ENCODE results near the gene ALK. TPM values are rescaled to one million over a fixed set of nuclear protein-coding genes. Genes with fewer than 3 reads are reported as not detected.
"Not testable (repeated sequence)": the region's sequence is repeated elsewhere in the genome, so short reads cannot be mapped to it uniquely, and the experiment has no call there.

The ALK gene
- total RNA-seq, 2 donors from 2014 or later: 0.21 to 0.26 TPM

GRCh38 chr2:29246383-29247300 lies 674.7 kb downstream of the ALK start:
- DNase-seq: no peak
- ATAC-seq: no peak

GRCh38 chr2:29245742-29246382 lies 675.5 kb downstream of the ALK start:
- no peak for DNase-seq

More at GRCh38 chr2:29246383-29247300, 674.7 kb downstream of the ALK start:
- intact Hi-C loops (cut with DNase I): no loop called here

DNA sequence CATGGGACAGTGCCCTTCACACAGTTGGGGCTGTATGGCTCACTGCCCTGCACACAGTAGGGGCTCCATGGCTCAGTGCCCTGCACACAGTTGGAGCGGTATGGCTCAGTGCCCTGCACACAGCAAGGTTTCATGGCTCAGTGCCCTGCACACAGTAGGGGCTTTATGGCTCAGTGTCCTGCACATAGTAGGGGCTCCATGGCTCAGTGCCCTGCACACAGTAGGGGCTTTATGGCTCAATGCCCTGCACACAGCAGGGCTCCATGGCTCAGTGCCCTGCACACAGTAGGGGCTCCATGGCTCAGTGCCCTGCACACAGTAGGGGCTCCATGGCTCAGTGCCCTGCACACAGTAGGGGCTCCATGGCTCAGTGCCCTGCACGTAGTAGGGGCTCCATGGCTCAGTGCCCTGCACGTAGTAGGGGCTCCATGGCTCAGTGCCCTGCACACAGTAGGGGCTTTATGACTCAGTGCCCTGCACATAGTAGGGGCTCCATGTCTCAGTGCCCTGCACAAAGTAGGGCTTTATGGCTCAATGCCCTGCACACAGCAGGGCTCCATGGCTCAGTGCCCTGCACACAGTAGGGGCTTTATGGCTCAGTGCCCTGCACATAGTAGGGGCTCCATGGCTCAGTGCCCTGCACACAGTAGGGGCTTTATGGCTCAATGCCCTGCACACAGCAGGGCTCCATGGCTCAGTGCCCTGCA lies 676.2 kb downstream of the ALK start:
- ATAC-seq; intact Hi-C loops (cut with DNase I); DNase-seq: not testable (repeated sequence)

More at GRCh38 chr2:29245742-29246382, 675.5 kb downstream of the ALK start:
- intact Hi-C loops (cut with DNase I): no loop called here
- ATAC-seq: no peak

DNA sequence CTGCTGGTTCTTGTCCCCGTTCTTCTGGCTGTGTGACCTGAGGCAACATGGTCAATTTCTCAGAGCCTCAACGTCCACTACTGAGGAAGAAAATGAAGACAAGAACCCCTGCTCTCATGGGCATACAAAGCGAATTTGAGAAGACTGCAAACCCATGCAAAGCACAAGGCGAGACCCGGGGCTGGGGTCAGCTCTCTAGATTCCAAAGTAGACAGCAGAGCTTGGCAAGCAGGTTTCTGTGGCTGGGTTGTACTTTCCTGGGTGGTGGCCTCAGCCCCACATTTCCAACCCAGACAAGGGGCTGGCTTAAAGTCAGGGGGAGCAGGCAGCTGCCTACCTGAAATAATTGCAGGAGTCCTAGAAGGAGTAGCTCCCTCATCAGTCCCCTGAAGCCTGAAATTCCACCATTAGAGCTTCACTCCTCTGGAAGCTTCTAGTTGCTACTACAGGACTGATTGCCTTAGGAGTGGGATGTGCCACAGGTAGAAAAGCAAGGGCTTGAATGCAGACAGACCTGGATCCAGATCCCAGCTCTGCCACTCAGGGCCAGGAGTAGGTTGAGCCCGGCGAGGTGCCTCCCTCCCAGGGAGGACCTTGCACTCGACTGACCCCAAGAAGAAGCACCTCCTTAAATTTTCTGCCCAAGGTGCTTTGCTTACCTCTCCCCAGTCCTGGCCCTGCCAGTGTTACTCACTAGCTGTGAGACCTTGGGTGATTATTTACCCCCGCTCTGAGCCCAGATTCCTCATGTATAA lies 678.6 kb downstream of the ALK start:
- DNase-seq (no peak), ATAC-seq (no peak)
- intact Hi-C loops (cut with DNase I): no loop called here

GRCh38 chr2:29241955-29242565 lies 679.3 kb downstream of the ALK start:
- DNase-seq (no peak), ATAC-seq (no peak)
- intact Hi-C loops (cut with DNase I): no loop called here

GRCh38 chr2:29241341-29241740 lies 680.0 kb downstream of the ALK start:
- ATAC-seq: no peak
- no peak for DNase-seq
- intact Hi-C loops (cut with DNase I): no loop called here

DNA sequence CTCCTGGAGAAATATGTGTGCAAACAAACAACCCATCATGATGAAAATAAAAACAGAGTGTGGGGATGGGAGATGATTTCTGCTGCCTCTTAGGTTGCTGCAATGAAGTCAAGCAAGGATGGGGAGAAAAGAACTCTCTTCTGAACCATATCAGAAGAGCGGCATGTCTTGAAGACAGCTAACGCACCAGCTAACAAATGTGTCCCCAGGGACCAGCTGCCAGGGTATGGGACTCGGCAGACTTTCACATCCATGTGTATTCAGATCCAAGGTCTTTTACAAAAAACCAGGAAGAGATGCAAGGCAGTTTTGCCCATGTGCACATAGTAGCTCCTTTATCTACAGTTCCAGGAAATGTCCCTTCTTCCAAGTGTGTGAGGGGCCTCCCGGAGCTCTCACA lies 680.8 kb downstream of the ALK start:
- ATAC-seq (no peak), DNase-seq (no peak)
- intact Hi-C loops (cut with DNase I): no loop called here

DNA sequence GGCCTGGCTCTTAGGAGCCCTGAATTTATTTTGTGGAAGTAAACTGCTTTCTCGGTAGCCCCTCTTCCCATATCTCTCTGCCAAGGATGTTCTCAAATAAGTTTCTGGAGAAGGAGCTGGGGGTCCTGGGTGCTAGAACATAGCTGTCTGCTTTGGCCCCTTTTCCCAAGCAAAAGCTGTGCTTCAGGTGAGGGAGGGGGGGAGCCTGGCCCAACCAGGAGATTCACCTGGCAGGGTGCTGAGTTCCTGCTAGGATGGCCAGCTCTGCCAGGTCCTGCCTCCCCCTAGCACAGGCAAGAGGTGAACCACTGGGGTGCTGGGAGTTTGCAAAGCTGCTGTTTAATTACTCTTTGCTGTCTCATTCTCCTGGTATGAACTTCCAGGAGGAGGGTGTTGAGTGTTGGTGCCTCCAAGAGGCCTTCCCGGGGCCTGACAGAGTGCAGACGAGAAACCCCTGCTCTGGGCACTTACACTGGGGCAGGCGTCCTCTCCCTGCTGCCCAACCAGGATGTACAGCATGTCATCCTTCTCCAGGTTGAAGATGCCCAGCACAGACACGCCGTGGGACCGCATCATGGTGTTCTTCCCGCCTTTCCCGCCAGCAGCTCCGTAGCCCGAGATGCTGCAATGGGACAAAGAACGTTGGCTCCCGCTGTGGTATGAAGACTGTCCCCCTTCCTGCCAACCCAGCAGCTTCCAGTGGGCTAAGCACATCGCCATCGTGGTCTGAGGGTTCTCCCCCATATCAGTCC lies 682.0 kb downstream of the ALK start:
- DNase-seq: no peak
- intact Hi-C loops (cut with DNase I): no loop called here
- no peak for ATAC-seq

DNA sequence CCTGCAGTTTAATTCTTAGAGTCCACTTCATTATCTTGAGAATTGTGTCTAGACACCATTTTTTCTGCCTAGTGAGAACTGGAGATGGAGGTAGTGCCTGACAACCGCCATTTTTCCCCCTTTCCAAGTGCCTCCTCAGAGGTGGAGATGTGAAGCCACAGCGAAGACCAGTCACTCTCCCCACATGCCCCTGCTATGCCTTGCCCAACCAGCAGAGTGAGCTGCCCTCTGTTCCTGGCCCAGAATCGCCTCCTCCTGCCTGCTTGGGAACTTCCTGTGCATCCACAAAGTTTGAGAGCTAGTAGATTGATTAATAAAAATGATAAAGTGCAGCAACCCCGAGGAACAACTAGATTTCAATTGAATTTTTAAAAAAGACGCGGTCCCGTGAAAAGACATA lies 682.9 kb downstream of the ALK start:
- ATAC-seq: no peak

DNA sequence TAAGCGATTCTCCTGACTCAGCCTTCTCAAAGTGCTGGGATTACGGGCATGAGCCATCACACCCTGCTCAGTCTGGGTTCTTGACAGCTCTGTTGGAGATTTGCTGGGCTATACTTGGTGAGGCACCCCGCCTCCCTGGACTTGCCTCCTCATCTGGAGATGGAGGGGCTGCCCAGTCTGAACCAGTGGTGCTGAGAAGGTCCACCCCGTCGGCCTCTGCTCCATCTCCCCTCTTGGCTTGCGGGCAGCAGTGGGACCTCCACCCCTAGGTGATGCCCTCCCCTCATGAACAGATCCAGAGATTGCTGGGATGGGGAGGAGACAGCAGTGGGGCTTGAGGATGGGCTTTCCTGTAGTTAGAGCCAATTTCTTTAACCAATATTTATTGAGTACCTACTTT lies 685.3 kb downstream of the ALK start:
- intact Hi-C loops (cut with DNase I): no loop called here
- no peak for DNase-seq
- ATAC-seq: no peak

More for the DNA sequence above, 682.9 kb downstream of the ALK start:
- intact Hi-C loops (cut with DNase I): no loop called here
- no peak for DNase-seq

DNA sequence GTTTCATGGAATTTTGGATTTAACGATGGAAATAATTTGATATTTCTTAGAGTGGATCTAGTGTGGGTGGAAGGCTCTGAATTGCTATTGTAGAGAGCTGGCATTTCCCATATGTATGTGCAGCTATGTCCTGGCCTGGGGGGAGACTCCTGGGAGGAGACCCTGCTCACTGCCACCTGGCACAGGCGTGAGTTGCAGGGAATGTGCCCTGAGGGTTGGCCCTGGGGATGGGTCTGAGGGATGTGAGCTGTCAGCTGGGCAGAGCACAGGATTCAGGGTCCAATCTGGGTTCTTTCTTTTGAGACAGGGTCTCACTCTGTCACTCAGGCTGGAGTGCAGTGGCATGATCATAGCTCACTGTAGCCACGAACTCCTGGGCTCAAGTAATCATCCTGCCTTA lies 686.0 kb downstream of the ALK start:
- DNase-seq (no peak), ATAC-seq (no peak)
- intact Hi-C loops (cut with DNase I): no loop called here

DNA sequence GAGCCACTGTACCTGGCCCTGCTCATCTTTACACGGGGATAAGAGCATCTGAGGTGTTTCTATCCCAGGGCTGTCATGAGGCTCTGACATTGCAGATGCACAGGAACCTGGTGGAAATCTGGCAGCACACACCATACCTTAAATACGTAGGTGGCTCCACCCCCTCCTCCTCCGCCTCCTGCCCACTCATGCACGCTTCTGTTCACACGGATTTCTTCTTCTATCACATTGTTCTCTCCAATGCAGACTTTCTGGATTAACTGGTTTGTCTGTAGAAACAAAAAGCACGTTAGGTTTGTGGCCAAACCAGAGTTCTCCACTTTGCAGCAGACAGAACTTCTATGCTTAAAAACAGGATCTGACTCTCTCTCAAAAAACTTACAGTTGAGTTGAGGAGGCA lies 688.0 kb downstream of the ALK start:
- ATAC-seq (no peak), DNase-seq (no peak)
- intact Hi-C loops (cut with DNase I): no loop called here

DNA sequence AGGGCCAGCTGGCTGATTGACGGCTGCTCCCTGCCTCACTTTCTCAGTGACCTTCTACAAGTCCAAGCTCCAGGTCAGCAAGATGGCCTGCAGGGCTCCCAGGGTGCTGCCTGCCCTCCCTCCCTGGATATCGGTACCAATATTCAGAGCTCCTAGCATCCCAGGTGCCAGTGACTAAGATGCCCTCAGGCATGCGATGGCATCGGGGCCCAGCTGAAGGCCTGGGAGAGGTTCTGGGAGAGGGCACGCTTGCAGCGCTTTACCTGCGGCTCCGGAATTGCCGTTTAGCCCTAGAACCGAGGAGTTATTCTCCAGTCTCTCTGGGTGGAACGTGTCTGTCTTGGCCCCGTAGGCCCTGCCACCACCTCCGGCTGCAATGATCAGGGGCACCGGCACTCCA lies 689.3 kb downstream of the ALK start:
- DNase-seq (no peak), ATAC-seq (no peak)
- intact Hi-C loops (cut with DNase I): no loop called here

GRCh38 chr2:29229640-29230039 lies 691.7 kb downstream of the ALK start:
- ATAC-seq (no peak), DNase-seq (no peak)
- intact Hi-C loops (cut with DNase I): no loop called here

- DNase-seq: no peak
- ATAC-seq: no peak
- intact Hi-C loops (cut with DNase I): no loop called here
Observed at GRCh38 chr2:29228947-29229346, 692.4 kb downstream of the ALK start.

DNA sequence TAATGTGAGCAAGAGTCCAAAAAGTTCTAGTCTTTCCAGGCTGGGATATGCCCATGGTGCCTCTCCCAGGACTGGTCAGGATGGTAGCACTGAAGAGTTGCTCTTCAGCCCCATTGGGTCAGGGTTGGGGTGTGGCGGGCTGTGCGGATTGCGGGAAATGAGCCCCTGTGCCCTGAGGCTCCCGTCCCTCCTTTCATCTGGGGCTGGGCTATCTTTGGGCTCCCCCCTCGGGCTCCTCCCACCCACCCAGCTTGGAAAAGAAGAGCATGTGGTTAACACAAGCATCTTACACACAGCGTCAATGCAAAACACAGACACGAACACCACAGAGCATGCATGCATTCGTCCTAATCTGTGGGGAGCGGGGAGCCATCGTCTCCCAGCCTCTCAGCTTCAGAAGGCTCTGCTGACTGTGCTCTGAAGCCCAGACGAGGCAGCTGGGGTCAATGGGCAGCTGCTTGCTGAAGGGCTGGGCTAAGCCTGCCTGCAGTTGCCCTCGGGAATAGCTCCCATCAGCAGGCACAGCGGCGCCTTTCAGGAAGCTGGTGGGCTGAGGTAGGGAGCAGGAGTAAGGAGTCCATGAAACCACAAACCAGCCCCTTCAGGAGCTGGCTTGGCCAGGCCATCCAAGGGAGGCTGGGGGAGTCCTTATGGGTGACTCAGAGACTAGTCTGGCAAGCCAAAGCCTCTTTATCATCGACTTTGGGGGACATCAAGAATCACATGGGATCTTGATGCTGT lies 693.3 kb downstream of the ALK start:
- ATAC-seq (no peak), DNase-seq (no peak)
- intact Hi-C loops (cut with DNase I): no loop called here

DNA sequence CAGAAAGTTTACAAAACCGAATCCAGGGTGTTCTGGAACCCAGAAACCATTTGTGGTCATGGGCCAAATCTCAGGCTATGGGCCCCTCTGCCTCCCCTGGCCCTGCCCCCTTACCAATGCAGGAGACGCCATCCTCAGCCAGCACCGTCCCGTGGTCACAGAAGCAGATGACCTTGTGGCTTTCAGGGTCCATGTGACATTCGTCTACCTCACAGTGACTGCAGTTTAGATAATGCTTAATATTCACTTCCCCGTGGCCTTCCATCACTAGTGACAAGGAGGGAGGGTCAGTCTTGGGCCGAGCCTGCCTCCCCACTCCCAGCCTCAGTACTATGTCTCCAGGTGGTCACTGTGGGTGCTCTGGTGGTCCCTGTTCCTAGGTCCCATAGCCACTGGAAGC lies 694.6 kb downstream of the ALK start:
- intact Hi-C loops (cut with DNase I): no loop called here
- ATAC-seq (no peak), DNase-seq (no peak)

GRCh38 chr2:29226375-29226774 lies 695.0 kb downstream of the ALK start:
- DNase-seq: no peak
- intact Hi-C loops (cut with DNase I): no loop called here
- ATAC-seq: no peak
